ENCODE results near the gene PIGH.

Gene PIGH

GRCh38 chr14:67574806-67575205 is 25.3 kb downstream of the PIGH start:
- no peak for DNase-seq (ENCODE audit: low read depth)

GRCh38 chr14:67574156-67574555 is 25.9 kb downstream of the PIGH start:
- DNase-seq (ENCODE audit: low read depth), result no peak

- no peak for DNase-seq (ENCODE audit: low read depth)
These were observed 26.6 kb downstream of the PIGH start for GRCh38 chr14:67573228-67574010.

- DNase-seq (ENCODE audit: low read depth), result no peak
These were observed 27.5 kb downstream of the PIGH start for GRCh38 chr14:67572608-67573007.

GRCh38 chr14:67571991-67572323 is 28.1 kb downstream of the PIGH start:
- DNase-seq (ENCODE audit: low read depth), result no peak

- DNase-seq (ENCODE audit: low read depth), result peak; percentile 11
These were observed 28.6 kb downstream of the PIGH start for GRCh38 chr14:67571275-67571990.

- no peak for DNase-seq (ENCODE audit: low read depth)
These were observed 29.6 kb downstream of the PIGH start for GRCh38 chr14:67570453-67570852.

- DNase-seq (ENCODE audit: low read depth), result no peak
These were observed 30.3 kb downstream of the PIGH start for GRCh38 chr14:67569651-67570290.

- no peak for DNase-seq (ENCODE audit: low read depth)
These were observed 30.9 kb downstream of the PIGH start for GRCh38 chr14:67569011-67569650.

GRCh38 chr14:67567654-67568053 is 32.4 kb downstream of the PIGH start:
- DNase-seq (ENCODE audit: low read depth), result no peak

GRCh38 chr14:67566908-67567307 is 33.2 kb downstream of the PIGH start:
- peak; percentile 1 for DNase-seq (ENCODE audit: low read depth)

GRCh38 chr14:67564236-67564635 is 35.8 kb downstream of the PIGH start:
- no peak for DNase-seq (ENCODE audit: low read depth)

- DNase-seq (ENCODE audit: low read depth), result no peak
These were observed 37.3 kb downstream of the PIGH start for GRCh38 chr14:67562776-67563150.

GRCh38 chr14:67562025-67562775 is 37.9 kb downstream of the PIGH start:
- no peak for DNase-seq (ENCODE audit: low read depth)

GRCh38 chr14:67559639-67560038 is 40.4 kb downstream of the PIGH start:
- DNase-seq (ENCODE audit: low read depth), result no peak

GRCh38 chr14:67557656-67558055 is 42.4 kb downstream of the PIGH start:
- no peak for DNase-seq (ENCODE audit: low read depth)

- no peak for DNase-seq (ENCODE audit: low read depth)
These were observed 43.0 kb downstream of the PIGH start for GRCh38 chr14:67557118-67557517.

GRCh38 chr14:67556671-67557070 is 43.4 kb downstream of the PIGH start:
- no peak for DNase-seq (ENCODE audit: low read depth)

- no peak for DNase-seq (ENCODE audit: low read depth)
These were observed 44.5 kb downstream of the PIGH start for GRCh38 chr14:67555518-67556090.

- DNase-seq (ENCODE audit: low read depth), result no peak
These were observed 45.7 kb downstream of the PIGH start for GRCh38 chr14:67554341-67554740.

GRCh38 chr14:67553547-67553946 is 46.5 kb downstream of the PIGH start:
- no peak for DNase-seq (ENCODE audit: low read depth)

- DNase-seq (ENCODE audit: low read depth), result no peak
These were observed 48.1 kb downstream of the PIGH start for GRCh38 chr14:67551940-67552339.
